ENCODE measurements around the gene MADD. TPM values are rescaled to one million over a fixed set of nuclear protein-coding genes. Genes with fewer than 3 reads are reported as not detected.

MADD gene
- polyA plus RNA-seq, 1 donor from 2014 or later: 66.9 TPM

- Histone ChIP-seq H3K9me2 (ENCODE audit: insufficient read depth, low read length) (no peaks in the 10 kb centered on the region), H3K79me2 (replicated peaks; ENCODE audit: insufficient read depth, low read length) (no peaks in the 10 kb centered on the region), H3K27me3 (ENCODE audit: insufficient read depth, low read depth, low read length) (no peaks in the 10 kb centered on the region), H3K9me3 (ENCODE audit: low read length) (no peaks in the 10 kb centered on the region), H2AFZ (ENCODE audit: low read depth, low read length) (no peak overlapping the region), H3F3A (ENCODE audit: insufficient read depth, low read length, poor library complexity, severe bottlenecking) (no peaks in the 10 kb centered on the region), H3K4me3 (ENCODE audit: low read length) (no peak overlapping the region), H3K9ac (ENCODE audit: low read length) (no peak overlapping the region), H3K36me3 (ENCODE audit: insufficient read depth, low read length) (no peaks in the 10 kb centered on the region), H4K20me1 (ENCODE audit: insufficient read depth) (no peaks in the 10 kb centered on the region), H3K4me2 (ENCODE audit: low read length) (no peak overlapping the region), H3K27ac (ENCODE audit: low read length) (no peak overlapping the region)
- TF ChIP-seq MXI1 (conservative IDR thresholded peaks at IDR 0.05; ENCODE audit: poor library complexity, severe bottlenecking) (no peak), CTCF (IDR thresholded peaks at IDR 0.05; ENCODE audit: poor library complexity, severe bottlenecking) (no peak), REST (IDR thresholded peaks at IDR 0.05; ENCODE audit: borderline replicate concordance) (no peak), POLR2AphosphoS5 (IDR thresholded peaks at IDR 0.05) (no peak), SMC3 (conservative IDR thresholded peaks at IDR 0.05; ENCODE audit: poor library complexity) (no peak), RAD21 (conservative IDR thresholded peaks at IDR 0.05) (no peak), EP300 (conservative IDR thresholded peaks at IDR 0.05; ENCODE audit: poor library complexity, severe bottlenecking) (no peak), EZH2 (IDR thresholded peaks at IDR 0.05; ENCODE audit: borderline replicate concordance, insufficient read depth, low read length, poor library complexity, severe bottlenecking) (no peak), TAF1 (IDR thresholded peaks at IDR 0.05; ENCODE audit: low read depth) (no peak)
Observed at GRCh38 chr11:47342854-47343253, 72.9 kb downstream of the MADD start.

GRCh38 chr11:47345890-47346563 is 76.1 kb downstream of the MADD start:
- no peak overlapping the region for H3K27ac ChIP-seq (ENCODE audit: low read length)
- H3K9me2 ChIP-seq (ENCODE audit: insufficient read depth, low read length): no peaks in the 10 kb centered on the region
- H3K9ac ChIP-seq (ENCODE audit: low read length): no peak overlapping the region
- H3K79me2 ChIP-seq (replicated peaks; ENCODE audit: insufficient read depth, low read length): no peaks in the 10 kb centered on the region
- H3K4me2 ChIP-seq (ENCODE audit: low read length): no peak overlapping the region
- no peaks in the 10 kb centered on the region for H3K27me3 ChIP-seq (ENCODE audit: insufficient read depth, low read depth, low read length)
- TF ChIP-seq EZH2 (IDR thresholded peaks at IDR 0.05; ENCODE audit: borderline replicate concordance, insufficient read depth, low read length, poor library complexity, severe bottlenecking) (no peak), MXI1 (conservative IDR thresholded peaks at IDR 0.05; ENCODE audit: poor library complexity, severe bottlenecking) (no peak), TAF1 (IDR thresholded peaks at IDR 0.05; ENCODE audit: low read depth) (no peak), EP300 (conservative IDR thresholded peaks at IDR 0.05; ENCODE audit: poor library complexity, severe bottlenecking) (no peak), RAD21 (conservative IDR thresholded peaks at IDR 0.05) (no peak), REST (IDR thresholded peaks at IDR 0.05; ENCODE audit: borderline replicate concordance) (no peak), POLR2AphosphoS5 (IDR thresholded peaks at IDR 0.05) (no peak), SMC3 (conservative IDR thresholded peaks at IDR 0.05; ENCODE audit: poor library complexity) (no peak), CTCF (IDR thresholded peaks at IDR 0.05; ENCODE audit: poor library complexity, severe bottlenecking) (no peak)
- no peaks in the 10 kb centered on the region for H3F3A ChIP-seq (ENCODE audit: insufficient read depth, low read length, poor library complexity, severe bottlenecking)
- no peaks in the 10 kb centered on the region for H3K36me3 ChIP-seq (ENCODE audit: insufficient read depth, low read length)
- no peak overlapping the region for H2AFZ ChIP-seq (ENCODE audit: low read depth, low read length)
- H3K4me3 ChIP-seq (ENCODE audit: low read length): no peak overlapping the region
- no peaks in the 10 kb centered on the region for H4K20me1 ChIP-seq (ENCODE audit: insufficient read depth)
- H3K9me3 ChIP-seq (ENCODE audit: low read length): no peaks in the 10 kb centered on the region
